ENCODE measurements around the gene KCNH1. TPM values are rescaled to one million over a fixed set of nuclear protein-coding genes. Genes with fewer than 3 reads are reported as not detected.

KCNH1 gene
- total and polyA plus RNA-seq, 8 donors: 0.04 to 0.54 (median 0.13) TPM

DNA sequence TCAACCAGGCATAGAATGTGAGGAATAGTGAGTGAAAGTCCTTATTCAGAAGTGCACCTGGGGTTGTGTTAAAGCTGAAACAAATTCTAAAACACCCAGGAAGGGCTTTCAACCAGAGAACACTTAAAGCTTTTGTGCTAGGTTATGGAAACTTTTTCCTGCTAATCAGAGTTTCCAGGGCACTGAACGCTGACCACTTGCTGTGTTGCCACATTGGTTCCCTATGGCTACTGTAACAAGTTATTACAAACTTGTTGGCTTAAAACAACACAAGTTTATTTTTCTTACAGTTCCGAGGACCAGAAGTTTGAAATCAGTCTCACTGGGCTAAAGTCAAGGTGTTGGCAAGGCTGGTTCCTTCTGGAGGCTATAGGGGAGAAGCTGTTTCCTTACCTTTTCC lies 504.7 kb downstream of the KCNH1 start:
- no peaks in the 10 kb centered on the region for H3K36me3 ChIP-seq
- no peak for DNase-seq
- intact Hi-C loops (cut with DNase I): no loop called here
- no peaks in the 10 kb centered on the region for H3K9me3 ChIP-seq
- no peak for ATAC-seq
- H3K4me3 ChIP-seq: no peak overlapping the region
- no peak overlapping the region for H3K27ac ChIP-seq
- no peaks in the 10 kb centered on the region for H3K27me3 ChIP-seq
- TF ChIP-seq, protein P1, sequence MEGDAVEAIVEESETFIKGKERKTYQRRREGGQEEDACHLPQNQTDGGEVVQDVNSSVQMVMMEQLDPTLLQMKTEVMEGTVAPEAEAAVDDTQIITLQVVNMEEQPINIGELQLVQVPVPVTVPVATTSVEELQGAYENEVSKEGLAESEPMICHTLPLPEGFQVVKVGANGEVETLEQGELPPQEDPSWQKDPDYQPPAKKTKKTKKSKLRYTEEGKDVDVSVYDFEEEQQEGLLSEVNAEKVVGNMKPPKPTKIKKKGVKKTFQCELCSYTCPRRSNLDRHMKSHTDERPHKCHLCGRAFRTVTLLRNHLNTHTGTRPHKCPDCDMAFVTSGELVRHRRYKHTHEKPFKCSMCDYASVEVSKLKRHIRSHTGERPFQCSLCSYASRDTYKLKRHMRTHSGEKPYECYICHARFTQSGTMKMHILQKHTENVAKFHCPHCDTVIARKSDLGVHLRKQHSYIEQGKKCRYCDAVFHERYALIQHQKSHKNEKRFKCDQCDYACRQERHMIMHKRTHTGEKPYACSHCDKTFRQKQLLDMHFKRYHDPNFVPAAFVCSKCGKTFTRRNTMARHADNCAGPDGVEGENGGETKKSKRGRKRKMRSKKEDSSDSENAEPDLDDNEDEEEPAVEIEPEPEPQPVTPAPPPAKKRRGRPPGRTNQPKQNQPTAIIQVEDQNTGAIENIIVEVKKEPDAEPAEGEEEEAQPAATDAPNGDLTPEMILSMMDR (IDR thresholded peaks at IDR 0.05): no peak
- H3K4me1 ChIP-seq: no peaks in the 10 kb centered on the region

DNA sequence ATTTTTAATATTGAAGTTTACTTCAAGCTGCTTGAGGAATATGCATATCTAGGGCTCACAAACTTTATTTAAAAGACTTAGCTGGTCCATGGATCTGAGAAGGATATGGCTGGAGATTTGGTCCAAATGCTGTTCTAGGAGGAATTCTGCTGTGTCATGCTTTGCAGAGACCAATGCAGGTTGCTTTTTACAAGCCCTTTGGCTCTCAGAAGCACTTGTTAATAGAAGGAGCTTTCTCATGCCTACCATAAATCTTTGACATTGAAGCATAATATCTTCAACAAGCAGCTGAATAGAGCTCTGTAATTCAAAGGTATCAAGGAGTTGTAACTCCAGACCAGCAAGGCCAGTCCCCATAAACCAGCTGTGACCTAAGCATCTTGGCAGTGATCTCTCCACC lies 506.2 kb downstream of the KCNH1 start:
- intact Hi-C loops (cut with DNase I): no loop called here
- TF ChIP-seq, protein P1 (IDR thresholded peaks at IDR 0.05): no peak
- Histone ChIP-seq H3K4me3 (no peak overlapping the region), H3K36me3 (no peaks in the 10 kb centered on the region), H3K9me3 (no peaks in the 10 kb centered on the region), H3K27me3 (no peaks in the 10 kb centered on the region), H3K4me1 (no peaks in the 10 kb centered on the region), H3K27ac (no peak overlapping the region)
- DNase-seq: no peak
- ATAC-seq: no peak

Other genes with a start within 250 kb of the KCNH1 start
- gene RCOR3, start 125.2 kb upstream of the KCNH1 start, total RNA-seq: 10 to 100 TPM; 44.5 to 46.6 TPM
- 100 to 1,000 TPM in 3 of 6 donors, 10 to 100 TPM in 3; 92.1 to 113 (median 98.6) TPM for gene RCOR3, start 125.2 kb upstream of the KCNH1 start, polyA plus RNA-seq (ENCODE audit: insufficient read length in 6 of 6)
- gene TRAF5, start 192.7 kb upstream of the KCNH1 start, total RNA-seq: 10 to 100 TPM; 10.1 to 11.5 TPM
- gene TRAF5, start 192.7 kb upstream of the KCNH1 start, polyA plus RNA-seq (ENCODE audit: insufficient read length in 6 of 6): 10 to 100 TPM; 19.8 to 29.2 (median 25.2) TPM